KOPT-K1 (cell line): ENCODE measurements around the gene ACAT2.
"Not testable (repeated sequence)": the region's sequence is repeated elsewhere in the genome, so short reads cannot be mapped to it uniquely, and the experiment has no call there.

Experiments
- H3K27ac ChIP-seq: fragments of 200-600 bp; sonication (generic); 2 replicates; pipeline ENCODE4 v1.5.1; 2016; ENCODE audit warnings: antibody characterized with exemption, mild to moderate bottlenecking, low read depth, low read length; ENCODE audit not compliant: poor library complexity, severe bottlenecking
- H3K36me3 ChIP-seq: fragments of 200-600 bp; sonication (generic); 2 replicates; pipeline ENCODE4 v1.5.1; 2017; ENCODE audit warnings: antibody characterized with exemption, mild to moderate bottlenecking, low read length, moderate library complexity; ENCODE audit not compliant: insufficient read depth
- H3K9me3 ChIP-seq: fragments of 200-600 bp; sonication (generic); 2 replicates; pipeline ENCODE4 v1.5.1; 2017; ENCODE audit warnings: antibody characterized with exemption, low read length, mild to moderate bottlenecking; ENCODE audit not compliant: insufficient read depth, poor library complexity, severe bottlenecking

The ACAT2 gene

DNA sequence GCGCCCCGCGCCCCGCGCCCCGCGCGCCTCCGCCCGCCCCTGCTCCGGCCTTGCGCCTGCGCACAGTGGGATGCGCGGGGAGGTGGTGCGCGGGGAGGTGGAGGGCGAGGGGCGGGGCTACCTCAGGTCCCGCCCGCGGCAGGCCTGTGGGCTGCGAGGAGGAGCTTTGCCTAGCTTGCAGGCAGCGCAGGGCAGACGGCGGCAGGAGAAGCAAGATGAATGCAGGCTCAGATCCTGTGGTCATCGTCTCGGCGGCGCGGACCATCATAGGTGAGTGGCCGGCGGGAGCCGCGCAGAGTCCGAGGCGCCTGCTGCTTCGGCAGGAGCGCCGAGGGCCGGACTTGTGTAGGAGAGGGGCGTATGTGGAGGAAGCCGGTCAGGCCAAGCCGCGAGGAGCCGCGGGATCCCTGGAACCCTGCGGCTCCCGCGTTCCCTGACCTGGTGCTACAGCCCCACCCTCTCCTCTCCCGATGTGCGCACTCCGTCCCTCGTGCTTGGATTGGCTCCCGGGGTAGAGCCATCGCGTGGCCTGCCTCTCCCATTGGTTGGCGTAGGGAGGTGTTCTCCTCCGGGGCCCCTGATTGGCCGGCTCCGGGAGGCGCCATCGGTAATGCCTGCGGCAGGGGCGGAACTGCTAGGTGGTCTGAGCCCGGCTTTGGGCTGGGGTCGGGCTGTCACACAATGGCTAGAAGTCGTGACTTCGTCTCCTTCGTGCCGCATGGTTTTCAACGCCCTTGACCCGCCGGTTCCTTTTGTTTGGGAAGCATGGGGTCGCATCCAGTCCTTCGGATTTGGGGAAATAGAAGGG lies at the start of gene ACAT2:
Gene ACAT2 (plus strand): TSS at position 173 of the 808 bp plus-strand sequence. CDS start 43 bp downstream, at position 216.
- Histone ChIP-seq H3K36me3 (peaks cover 59% of the 10 kb centered on the region), H3K27ac (peak within 1 kb of the TSS; percentile 96), H3K9me3 (no peaks in the 10 kb centered on the region)

DNA sequence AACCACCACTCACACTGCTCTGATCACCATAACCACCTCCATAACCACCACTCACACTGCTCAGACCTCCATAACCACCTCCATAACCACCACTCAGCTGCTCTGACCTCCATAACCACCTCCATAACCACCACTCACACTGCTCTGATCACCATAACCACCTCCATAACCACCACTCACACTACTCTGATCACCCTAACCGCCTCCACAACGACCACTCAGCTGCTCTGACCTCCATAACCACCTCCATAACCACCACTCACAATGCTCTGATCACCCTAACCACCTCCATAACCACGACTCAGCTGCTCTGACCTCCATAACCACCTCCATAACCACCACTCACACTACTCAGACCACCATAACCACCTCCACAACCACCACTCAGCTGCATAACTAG lies 49.5 kb upstream of the ACAT2 start:
- not testable (repeated sequence) for H3K27ac ChIP-seq, H3K9me3 ChIP-seq, H3K36me3 ChIP-seq

- Histone ChIP-seq H3K9me3 (no peaks in the 10 kb centered on the region), H3K36me3 (no peaks in the 10 kb centered on the region), H3K27ac (no peak overlapping the region)
Measured at GRCh38 chr6:159713984-159714383, 47.9 kb upstream of the ACAT2 start.

DNA sequence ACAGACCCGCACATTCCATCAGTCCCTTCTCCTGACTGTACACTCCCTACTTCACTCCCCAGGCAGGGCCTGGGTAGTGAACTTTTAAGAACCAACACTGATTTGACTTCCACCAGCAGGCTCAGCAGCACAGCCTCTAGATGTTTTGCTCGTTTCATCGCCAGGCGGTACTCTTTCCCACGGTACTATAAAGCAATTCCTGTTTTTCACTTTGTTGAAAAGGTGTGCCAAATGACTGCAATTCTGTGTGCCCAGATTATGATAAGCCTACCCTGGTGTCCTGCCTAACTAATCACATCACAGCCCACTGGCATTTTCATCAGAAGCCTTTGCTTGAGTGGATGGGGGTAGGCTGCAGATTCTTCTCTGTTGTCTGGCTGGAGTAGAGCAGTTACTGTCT lies 47.4 kb upstream of the ACAT2 start:
- Histone ChIP-seq H3K9me3 (no peaks in the 10 kb centered on the region), H3K36me3 (no peaks in the 10 kb centered on the region), H3K27ac (no peak overlapping the region)

DNA sequence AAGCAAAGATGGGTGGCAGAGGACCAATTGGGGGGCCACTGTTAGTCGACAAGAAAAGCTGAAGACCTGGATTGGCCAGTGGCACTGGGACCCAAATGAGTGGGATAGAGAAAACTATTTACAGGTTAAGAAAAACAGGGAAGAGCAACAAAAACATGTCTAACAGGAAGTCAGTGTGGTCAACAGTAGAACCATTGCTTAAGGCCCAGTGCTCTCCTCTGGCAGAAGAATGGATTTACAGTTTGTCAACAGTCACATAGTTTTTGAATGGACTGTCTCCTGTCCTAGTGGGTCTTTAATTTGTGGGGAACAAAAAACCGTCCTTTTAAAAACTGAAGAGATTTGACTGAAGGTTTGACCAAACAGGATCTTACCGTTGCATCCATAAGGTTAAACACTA lies 46.7 kb upstream of the ACAT2 start:
- no peak overlapping the region for H3K27ac ChIP-seq
- no peaks in the 10 kb centered on the region for H3K9me3 ChIP-seq

DNA sequence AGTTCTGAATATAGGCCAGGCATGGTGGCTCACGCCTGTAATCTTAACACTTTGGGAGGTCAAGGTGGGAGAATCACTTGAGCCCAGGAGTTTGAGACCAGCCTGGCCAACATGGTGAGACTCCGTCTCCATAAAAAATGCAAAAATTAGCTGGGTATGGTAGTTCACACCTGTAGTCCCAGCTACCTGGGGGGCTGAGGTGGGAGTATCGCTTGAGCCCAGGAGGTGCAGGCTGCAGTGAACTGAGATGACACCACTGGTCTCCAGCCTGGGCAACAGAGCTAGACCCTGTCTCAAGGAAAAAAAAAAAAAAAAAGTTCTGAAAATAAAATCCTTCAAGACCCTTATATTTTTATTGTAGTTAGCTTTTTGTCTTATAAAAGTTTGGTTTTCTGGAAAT lies 46.2 kb upstream of the ACAT2 start:
- no peaks in the 10 kb centered on the region for H3K36me3 ChIP-seq
- H3K9me3 ChIP-seq, result no peaks in the 10 kb centered on the region
- no peak overlapping the region for H3K27ac ChIP-seq

More for the DNA sequence above, 46.7 kb upstream of the ACAT2 start:
- H3K36me3 ChIP-seq, result no peaks in the 10 kb centered on the region

GRCh38 chr6:159716247-159717096 lies 45.4 kb upstream of the ACAT2 start:
- Histone ChIP-seq H3K27ac (no peak overlapping the region), H3K36me3 (no peaks in the 10 kb centered on the region), H3K9me3 (no peaks in the 10 kb centered on the region)

DNA sequence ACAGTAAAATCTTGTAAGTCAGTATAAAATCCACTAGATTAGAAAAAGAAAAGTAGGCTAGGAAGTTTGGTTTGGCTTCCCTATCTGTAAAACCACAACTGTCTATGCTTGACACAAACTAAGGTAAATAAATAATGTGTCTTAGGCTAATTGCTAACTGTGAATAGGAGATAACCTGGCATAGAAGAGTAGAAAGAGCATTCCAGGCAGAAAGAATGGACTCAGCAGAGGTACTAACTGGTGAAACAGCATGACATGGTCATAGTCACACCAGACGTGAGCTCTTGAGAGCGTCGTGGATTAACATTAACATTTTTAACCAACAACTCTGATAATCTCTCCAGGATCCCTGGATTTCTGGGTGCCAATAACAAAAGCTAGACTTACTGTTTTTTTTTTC lies 43.2 kb upstream of the ACAT2 start:
- peaks cover 13% of the 10 kb centered on the region; the same call in 1 of the 2 replicates for H3K36me3 ChIP-seq
- H3K27ac ChIP-seq, result no peak overlapping the region
- H3K9me3 ChIP-seq, result no peaks in the 10 kb centered on the region

DNA sequence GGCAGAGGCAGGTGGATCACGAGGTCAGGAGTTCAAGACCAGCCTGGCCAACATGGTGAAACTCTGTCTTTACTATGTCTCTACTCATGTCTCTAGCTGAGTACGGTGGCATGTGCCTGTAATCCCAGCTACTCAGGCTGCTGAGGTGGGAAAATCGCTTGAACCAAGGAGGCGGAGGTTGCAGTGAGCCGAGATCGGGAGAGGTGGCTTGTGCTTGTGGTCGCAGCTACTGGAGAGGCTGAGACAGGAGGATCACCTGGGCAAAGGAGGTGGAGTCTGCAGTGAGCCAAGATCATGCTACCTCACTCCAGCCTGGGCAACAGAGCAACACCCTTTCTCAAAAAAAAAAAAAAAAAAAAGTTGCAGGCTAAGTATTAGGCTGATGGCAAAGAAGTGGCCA lies 42.6 kb upstream of the ACAT2 start:
- H3K9me3 ChIP-seq, result no peaks in the 10 kb centered on the region
- no peak overlapping the region for H3K27ac ChIP-seq
- H3K36me3 ChIP-seq, result peaks cover 18% of the 10 kb centered on the region; the same call in 1 of the 2 replicates

DNA sequence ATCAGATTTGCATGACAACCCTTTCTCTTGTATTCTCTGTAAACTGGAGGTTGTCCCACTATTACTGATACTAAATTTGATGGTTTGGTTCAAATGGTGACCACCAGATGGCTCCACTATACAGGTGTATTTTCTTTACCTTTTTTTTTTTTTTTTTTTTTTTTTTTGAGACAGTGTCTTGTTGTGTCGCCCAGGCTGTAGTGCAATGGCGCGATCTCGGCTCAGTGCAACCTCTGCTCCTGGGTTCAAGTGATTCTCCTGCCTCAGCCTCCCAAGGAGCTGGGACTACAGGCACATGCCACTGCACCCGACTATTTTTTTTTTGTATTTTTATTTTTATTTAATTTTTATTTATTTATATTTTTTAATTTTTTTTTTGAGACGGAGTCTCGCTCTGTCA lies 41.1 kb upstream of the ACAT2 start:
- no peak overlapping the region for H3K27ac ChIP-seq
- H3K36me3 ChIP-seq, result peaks cover 25% of the 10 kb centered on the region; the same call in 1 of the 2 replicates
- no peaks in the 10 kb centered on the region for H3K9me3 ChIP-seq

GRCh38 chr6:159721981-159722380 lies 39.9 kb upstream of the ACAT2 start:
- not testable (repeated sequence) for H3K27ac ChIP-seq
- peaks cover 25% of the 10 kb centered on the region; the same call in 1 of the 2 replicates for H3K36me3 ChIP-seq

DNA sequence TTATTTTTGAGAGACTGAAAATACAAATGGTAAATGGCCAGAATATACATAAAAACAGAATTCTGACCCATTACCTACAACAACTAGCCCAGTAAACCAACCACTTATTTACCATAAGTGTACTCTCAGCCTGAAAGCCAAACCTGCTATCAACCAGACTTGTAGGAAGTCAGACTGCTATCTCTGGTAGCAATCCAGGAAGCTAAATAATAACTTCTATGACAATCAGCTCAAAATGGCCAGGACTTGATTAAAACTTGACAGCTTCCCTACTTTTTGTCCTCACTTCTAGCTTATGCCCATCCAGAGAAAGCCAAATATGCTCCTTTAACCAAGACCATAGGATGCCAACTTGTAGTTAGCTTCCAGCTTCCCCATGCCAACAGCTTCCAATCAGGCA lies 39.2 kb upstream of the ACAT2 start:
- peaks cover 25% of the 10 kb centered on the region; the same call in 1 of the 2 replicates for H3K36me3 ChIP-seq
- H3K9me3 ChIP-seq, result no peaks in the 10 kb centered on the region
- no peak overlapping the region for H3K27ac ChIP-seq

More at GRCh38 chr6:159721981-159722380, 39.9 kb upstream of the ACAT2 start:
- H3K9me3 ChIP-seq, result not testable (repeated sequence)

DNA sequence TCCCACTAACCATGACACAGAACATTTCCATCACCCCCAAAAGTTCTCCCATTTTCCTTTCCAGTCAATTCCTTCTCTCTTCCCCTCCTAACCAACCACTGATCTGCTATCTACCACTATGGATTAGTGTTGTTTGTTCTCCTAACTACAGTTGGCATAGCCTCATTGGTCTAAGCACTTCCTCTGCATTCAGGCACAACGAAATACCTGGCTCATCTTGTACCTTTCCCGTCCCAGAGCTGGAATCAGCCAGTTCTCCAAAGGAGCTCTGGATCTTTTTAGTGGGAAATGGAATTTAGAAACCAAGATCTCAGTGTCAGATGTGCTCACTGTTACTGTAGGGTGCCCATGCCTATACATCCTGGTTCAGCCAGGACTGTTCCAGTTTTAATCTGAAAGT lies 38.6 kb upstream of the ACAT2 start:
- Histone ChIP-seq H3K9me3 (no peaks in the 10 kb centered on the region), H3K36me3 (peaks cover 25% of the 10 kb centered on the region; the same call in 1 of the 2 replicates), H3K27ac (no peak overlapping the region)

- Histone ChIP-seq H3K9me3 (no peaks in the 10 kb centered on the region), H3K36me3 (peaks cover 32% of the 10 kb centered on the region), H3K27ac (no peak overlapping the region)
Measured at GRCh38 chr6:159724778-159725177, 37.1 kb upstream of the ACAT2 start.

DNA sequence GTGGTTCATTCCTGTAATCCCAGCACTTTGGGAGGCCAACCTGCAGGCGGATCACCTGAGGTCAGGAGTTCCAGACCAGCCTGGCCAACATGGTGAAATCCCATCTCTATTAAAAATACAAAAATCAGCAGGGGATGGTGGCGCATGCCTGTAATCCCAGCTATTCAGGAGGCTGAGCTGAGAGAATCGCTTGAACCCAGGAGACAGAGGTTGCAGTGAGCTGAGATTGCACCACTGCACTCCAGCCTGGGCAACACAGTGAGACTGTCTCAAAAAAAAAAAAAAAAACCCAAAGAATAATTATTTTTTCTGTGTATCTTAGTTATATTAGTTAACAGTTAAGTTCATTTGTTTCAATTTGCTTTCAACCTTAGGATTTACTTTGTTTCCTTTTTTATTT lies 36.6 kb upstream of the ACAT2 start:
- H3K36me3 ChIP-seq, result peaks cover 34% of the 10 kb centered on the region
- not testable (repeated sequence) for H3K27ac ChIP-seq, H3K9me3 ChIP-seq
